Spleen (tissue), 7 donors: ENCODE data around the gene RESP18.

ENCODE experiments used
- CTCF ChIP-seq, 11 experiments: fragments of 200-600 bp in 7 of 11; fragments of 450-650 bp in 4 of 11; sonication (generic) in 4 of 11; IDR thresholded peaks in 8 of 11; conservative IDR thresholded peaks in 3 of 11; 1 replicate in 7 of 11; 2 replicates in 4 of 11; pipeline versions ENCODE4 v1.4.0 to v1.8.0; 2016 to 2021; ENCODE audit warnings: antibody characterized with exemption in 11 of 11, inconsistent platforms in 4 of 11, mild to moderate bottlenecking in 1 of 11
- POLR2A ChIP-seq, 3 donors: fragments of 450-650 bp; IDR thresholded peaks; one replicate each; pipeline ENCODE4 v1.5.1; 2017; ENCODE audit warnings: antibody characterized with exemption in 3 of 3, mild to moderate bottlenecking in 1 of 3
- donor health status: DM: no; HTN: no; CAD: no; lungs with moderate emphysema.
- donor health status: DM: no; HTN: no; CAD: no.
- donor health status: DM: no; HTN: no; CAD: no.

- no peak for TF ChIP-seq CTCF (IDR thresholded peaks at IDR 0.05 in 8 of 11, conservative IDR thresholded peaks at IDR 0.05 in 3 of 11)
- TF ChIP-seq POLR2A (IDR thresholded peaks at IDR 0.05), result no peak
Measured at GRCh38 chr2:219304223-219304622, 28.3 kb downstream of the RESP18 start.
